Measurements from ENCODE around the gene LATS1.

The LATS1 gene

DNA sequence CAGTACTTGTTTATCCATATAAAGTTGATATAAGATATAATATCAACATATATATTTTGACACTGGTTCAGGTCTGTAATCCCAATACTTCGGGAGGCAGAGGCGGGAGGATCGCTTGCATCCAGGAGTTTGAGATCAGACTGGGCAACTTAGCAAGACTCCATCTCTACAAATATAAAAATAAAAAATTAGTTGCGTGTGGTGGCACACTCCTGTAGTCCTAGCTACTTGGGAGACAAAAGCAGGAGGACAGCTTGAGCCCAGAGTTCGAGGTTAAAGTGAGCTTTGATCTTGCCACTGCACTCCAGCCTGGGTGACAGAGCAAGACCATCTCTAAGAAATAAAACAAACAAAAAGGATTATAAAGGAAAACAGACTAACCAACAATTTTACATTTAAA, 60.5 kb downstream of the LATS1 start:
- no peak for DNase-seq

DNA sequence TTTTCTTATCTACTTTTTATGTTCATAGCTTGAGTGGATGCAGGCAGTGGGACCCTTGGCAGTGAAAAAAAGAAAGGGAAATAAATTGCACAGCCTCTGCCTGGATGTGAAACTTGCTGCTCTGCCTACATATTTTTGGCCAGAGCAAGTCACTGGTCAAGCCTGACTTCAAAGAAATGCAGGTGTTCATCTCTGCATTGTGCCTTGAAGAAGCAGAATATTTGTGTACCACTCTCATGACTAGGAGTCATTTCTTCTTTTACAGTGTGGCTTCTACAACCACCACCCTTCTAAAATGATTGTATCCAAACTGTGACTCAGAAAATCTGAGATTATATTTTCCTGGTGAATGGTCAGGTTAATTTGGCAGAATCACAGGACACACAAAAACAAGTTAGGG, 66.8 kb downstream of the LATS1 start:
- DNase-seq, result no peak

DNA sequence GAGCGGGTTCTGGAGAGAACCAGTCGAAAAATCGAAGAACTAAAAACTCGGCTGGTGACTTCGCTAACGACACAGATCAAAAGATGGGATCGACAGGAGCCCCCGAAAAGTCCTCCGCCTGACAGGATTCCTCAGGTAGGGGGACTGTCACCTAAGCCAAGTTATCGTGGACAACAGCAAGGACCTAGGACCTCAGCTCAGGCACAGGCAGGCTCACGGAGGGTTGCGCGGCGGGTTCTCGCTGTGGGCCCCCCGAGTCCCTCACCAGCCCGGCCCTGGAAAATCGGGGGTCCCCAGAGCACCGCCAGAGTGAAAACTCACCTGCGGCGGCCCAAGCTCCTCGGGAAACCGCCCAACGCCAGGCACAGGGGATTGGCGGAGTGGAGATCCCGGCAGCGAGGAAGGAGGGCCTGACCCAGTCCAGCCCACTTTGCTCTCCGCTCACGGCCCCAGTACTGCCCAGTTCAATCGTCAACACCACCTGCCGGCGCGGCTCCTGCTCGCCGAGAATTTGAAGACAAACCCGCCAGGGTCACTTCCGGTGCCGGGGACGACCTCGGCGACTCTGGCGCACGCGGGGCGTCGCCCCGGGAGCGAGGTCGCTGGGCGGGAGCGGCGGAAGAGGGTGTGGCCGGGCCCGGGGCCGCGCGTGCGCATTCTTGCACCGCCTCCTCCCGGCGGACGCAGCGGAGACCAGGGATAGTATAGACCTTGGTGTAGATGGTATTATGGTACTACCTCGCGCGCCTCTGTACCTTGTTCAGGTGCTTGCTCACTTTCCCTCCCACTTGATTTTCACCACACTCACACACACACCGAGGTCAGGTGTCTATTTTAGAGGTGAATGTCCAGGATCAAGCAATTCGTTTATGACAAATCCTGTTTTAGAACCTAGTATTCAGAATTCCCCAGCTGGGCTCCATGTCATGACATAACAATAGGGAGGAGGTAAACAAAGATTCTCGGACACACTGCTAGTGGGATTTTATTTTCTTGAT, 69.5 kb downstream of the LATS1 start, which contains the start of gene KATNA1:
KATNA1 (minus strand) TSS at position 567 of the 998 bp plus-strand sequence. CDS start 10,167 bp downstream, outside the sequence.
- DNase-seq, result peak; percentile 94

DNA sequence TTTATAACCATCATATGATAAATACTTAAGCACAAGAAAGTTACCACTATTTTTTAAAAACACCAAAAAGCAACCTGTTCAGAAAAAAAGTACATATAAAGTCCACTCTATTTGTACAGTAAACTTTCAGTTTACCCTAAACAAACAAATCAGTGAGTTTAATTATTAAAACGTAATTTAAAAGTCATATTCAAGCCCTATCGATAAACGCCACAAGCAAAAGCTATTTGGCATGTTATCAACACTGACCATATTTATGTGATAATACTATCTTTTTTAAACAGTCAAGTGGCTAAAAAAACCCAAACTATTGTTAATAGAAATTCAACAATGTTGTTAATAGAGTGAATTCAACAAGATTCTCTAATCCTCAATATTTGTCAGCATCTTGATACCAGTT, 71.3 kb downstream of the LATS1 start:
- DNase-seq, result no peak

DNA sequence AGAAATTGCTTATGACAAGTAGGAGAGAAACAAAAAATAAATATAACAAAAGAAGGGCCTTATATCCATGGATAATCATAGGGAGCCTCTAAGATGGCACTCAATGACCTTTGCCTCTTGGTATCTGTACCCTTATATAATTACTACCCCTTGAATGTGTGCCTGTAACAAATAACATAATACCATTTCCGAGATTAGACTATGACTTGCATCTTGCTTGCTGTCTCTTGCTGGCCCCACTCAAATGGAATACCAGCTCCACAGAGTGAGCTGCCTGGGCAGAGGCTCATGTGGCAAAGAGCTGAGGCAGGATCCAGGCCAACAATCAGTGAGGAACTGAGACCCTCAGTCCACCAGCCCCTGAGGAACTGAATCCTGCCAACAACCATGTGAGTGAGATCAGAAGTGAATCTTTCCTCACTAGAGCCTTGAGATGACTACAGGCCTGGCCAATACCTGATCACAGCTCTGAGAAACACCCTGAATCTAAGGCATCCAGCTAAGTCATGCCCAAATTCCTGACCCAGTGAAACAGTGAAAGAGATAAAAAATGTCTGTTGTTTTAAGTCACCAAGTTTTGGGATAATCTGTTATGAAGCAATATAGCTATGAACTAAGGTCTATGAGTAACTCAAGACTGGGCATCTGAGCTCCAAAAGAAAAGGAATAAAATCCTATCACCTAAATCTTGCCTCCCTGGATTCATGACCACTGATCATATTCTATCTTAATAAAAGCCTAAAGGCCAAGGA, 74.9 kb downstream of the LATS1 start:
- DNase-seq, result no peak

DNA sequence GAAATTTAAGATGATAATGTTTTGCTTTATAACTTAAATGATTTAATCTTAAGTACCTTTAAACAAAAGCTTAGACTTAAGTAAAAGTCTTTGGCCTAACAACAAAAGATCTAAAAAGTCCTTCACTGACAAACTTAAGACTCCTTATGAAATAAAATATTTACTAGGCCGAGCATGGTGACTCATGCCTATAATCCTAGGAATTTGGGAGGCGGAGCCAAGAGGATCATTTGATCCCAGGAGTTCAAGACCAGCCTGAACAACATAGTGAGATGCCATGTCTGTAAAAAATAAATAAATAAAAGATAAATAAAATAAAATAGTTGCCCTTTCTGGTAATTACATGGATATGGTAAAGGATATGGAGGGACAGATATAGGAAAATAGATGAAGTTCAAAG, 81.8 kb downstream of the LATS1 start:
- DNase-seq, result no peak

DNA sequence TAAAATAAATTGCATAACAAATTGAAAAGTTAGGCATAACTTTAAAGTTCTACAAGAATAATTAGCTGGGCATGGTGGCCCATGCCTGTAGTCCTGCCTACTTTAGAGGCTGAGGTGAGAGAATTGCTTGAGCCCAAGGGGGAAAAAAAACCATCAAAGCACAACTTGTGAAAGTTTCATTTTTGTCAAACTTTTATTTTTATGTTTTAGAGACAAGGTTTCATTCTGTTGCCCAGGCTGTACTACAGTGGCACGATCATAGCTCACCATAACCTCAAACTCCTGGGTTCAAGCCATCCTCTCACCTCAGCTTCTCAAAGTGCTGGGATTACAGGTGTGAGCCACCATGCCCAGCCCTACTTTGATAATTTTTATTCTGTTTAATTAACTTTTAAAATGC, 83.6 kb downstream of the LATS1 start:
- no peak for DNase-seq

DNA sequence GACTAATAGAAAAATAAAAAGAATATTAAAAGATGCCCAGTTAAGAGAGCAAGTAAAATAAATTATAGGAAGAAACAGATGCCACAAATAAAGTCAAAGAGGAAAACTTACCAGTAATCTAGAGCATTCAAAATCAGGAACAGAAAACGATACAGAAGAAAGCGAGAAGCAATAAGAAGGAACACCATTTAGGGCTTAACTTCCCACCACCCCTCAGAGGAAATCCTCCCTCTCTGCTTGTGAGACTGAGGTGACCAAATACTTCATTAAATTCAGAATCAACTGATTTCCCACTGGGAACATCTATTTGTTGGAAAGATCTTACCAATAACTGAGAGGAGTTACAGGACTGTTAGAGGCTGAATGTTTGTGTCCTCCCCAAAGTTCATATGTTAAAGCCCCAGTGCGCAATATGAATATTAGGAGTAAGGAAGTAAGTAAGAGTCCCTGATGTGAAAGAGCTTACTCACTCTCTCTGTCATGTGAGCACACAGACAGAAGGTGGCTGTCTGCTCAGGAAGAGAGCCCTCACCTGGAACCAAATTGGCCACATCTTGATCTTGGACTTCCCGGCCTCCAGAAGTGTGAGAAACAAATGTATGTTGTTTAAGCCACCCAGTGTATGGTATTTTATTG, 88.9 kb downstream of the LATS1 start:
- DNase-seq, result no peak

DNA sequence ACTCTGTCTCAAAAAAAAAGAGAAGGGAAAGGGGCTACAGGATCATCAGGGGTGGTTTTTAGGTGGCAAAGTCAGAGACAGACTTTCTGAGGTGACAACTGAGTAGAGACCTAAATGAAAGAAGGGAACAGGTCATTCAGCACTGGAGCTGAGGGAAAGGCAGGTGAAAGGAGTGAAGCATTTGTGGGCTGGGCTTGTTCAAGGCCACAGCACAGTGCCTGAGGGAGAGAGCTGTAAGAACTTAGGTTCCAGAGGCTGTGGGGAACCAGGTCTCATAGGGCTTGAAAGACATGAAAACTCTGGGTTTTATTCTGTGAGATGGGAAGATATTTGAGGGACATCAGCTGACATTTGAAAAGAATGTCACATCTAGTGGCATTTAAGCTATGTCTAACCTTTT, 90.2 kb downstream of the LATS1 start:
- no peak for DNase-seq

DNA sequence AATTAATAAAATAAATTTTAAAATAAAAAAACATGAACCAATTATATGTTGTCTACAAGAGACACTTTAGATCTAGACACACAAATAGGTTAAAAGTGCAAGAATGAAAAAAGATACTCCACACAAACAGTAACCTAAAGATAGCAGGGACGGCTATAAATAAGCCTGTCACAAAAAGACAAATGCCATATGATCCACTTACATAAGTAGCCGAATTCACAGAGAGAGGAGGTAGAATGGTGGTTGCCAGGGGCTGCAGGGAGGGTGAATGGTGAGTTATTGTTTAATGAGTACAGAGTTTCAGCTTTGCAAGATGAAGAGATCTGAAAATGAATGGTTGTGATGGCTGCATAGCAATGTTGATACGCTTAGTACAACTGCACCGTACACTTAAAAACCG, 102.1 kb downstream of the LATS1 start:
- DNase-seq, result no peak

DNA sequence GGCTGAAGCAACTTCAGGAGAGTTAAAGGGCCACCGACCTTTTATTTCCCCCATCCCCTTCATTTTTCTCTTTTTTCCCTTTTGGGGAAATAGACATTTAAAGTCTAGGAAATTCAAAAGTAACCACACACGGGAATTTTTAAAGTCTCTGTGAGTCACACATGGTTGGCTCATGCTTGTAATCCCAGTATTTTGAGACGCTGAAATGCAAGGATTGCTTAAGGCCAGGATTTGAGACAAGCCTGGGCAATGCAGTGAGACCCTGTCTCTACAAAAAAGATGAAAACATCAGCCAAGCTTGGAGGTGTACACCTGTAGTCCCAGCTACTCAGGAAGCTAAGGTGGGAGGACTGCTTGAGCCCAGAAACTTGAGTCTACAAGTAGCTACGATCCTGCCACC, 103.6 kb downstream of the LATS1 start:
- no peak for DNase-seq

DNA sequence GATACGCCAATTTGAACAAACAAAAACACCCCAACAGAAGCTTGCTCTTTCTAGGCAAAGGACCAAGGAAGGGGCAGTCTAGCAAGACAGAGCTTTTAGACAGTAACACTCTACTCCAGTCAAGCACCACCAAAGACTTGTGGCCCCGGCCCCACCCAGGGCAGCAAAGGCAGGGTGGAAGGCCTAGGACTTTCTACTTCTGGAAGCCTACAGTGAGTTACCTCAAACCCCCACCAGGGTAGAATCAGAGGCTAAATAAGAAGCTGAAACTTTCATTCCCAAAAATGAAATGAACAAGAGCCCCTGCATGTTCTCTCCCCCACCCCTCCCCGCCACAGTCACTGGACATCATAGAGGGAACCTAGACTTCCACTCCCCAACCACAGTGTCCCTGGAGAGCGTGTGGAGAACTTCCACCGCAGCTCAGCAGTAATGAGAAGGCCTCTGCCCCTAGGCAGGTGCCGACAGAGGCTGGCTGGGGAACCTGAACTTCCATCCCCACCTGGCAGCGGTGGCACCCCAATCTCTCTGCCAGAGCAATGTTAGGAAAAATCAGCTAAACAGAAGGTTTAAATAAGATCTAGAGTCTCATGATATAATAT, 109.4 kb downstream of the LATS1 start:
- DNase-seq, result no peak
